Activated CD4-positive, alpha-beta T cell treated with anti-CD3 and anti-CD28 coated beads, Interleukin-2, amount 10 ng/mL, durations not matched to agents 24 days and 14 days (primary cell): Measurements from ENCODE around the gene B4GALT3. TPM values are rescaled to one million over a fixed set of nuclear protein-coding genes. Genes with fewer than 3 reads are reported as not detected.

ENCODE experiments used
- DNase-seq: peaks from one replicate; pipeline ENCODE4 v3.0.0; 2022
- H3K27ac Mint-ChIP-seq: one replicate; pipeline ENCODE4 v1.8.0; 2022; ENCODE audit warnings: mild to moderate bottlenecking, mixed read lengths
- H3K27me3 Mint-ChIP-seq: one replicate; pipeline ENCODE4 v1.8.0; 2022; ENCODE audit warnings: mixed read lengths
- H3K36me3 Mint-ChIP-seq: one replicate; pipeline ENCODE4 v1.8.0; 2022; ENCODE audit warnings: low read depth, mild to moderate bottlenecking, mixed read lengths
- H3K4me1 Mint-ChIP-seq: one replicate; pipeline ENCODE4 v1.8.0; 2021; ENCODE audit warnings: mixed read lengths
- H3K4me3 Mint-ChIP-seq: one replicate; pipeline ENCODE4 v1.8.0; 2022; ENCODE audit warnings: mild to moderate bottlenecking, moderate library complexity, mixed read lengths
- H3K9me3 Mint-ChIP-seq: one replicate; pipeline ENCODE4 v1.8.0; 2021; ENCODE audit warnings: mixed read lengths
- intact Hi-C: fragments of 100-400 bp; cut with micrococcal nuclease; formaldehyde crosslinking; loops from one replicate; pipeline ENCODE4 v1.15.1; 2023
- total RNA-seq: library from RNA; stranded (reverse); gene quantifications from 2 replicates; pipeline ENCODE4 v1.2.3, GENCODE V29; 2022

B4GALT3 gene
- total RNA-seq, 1 donor from 2014 or later: 69.9 TPM

- Mint-ChIP-seq H3K4me3 (no peak overlapping the region), H3K36me3 (no peaks in the 10 kb centered on the region)
- intact Hi-C loops: no loop called here
These were observed 10.0 kb upstream of the B4GALT3 start for GRCh38 chr1:161187311-161187710.

GRCh38 chr1:161185732-161186311 is 8.5 kb upstream of the B4GALT3 start:
- no peaks in the 10 kb centered on the region for H3K9me3 Mint-ChIP-seq
- no peaks in the 10 kb centered on the region for H3K27me3 Mint-ChIP-seq
- no peak for DNase-seq
- intact Hi-C loops: loop anchor here (2.0 kb wide), 1 partner anchor 17 kb away; the partner anchor contains the start of gene NDUFS2
- H3K36me3 Mint-ChIP-seq: no peaks in the 10 kb centered on the region
- peaks cover 63% of the 10 kb centered on the region for H3K4me1 Mint-ChIP-seq
- peak overlapping the region; percentile 75 for H3K4me3 Mint-ChIP-seq
- H3K27ac Mint-ChIP-seq: peak overlapping the region; percentile 96

More at GRCh38 chr1:161187311-161187710, 10.0 kb upstream of the B4GALT3 start:
- H3K27ac Mint-ChIP-seq: peak overlapping the region; percentile 96
- no peaks in the 10 kb centered on the region for H3K9me3 Mint-ChIP-seq
- no peak for DNase-seq
- peaks cover 54% of the 10 kb centered on the region for H3K4me1 Mint-ChIP-seq
- H3K27me3 Mint-ChIP-seq: no peaks in the 10 kb centered on the region

- Mint-ChIP-seq H3K4me3 (peak overlapping the region; percentile 75), H3K27ac (peak overlapping the region; percentile 96), H3K27me3 (no peaks in the 10 kb centered on the region), H3K36me3 (peaks cover 2% of the 10 kb centered on the region), H3K9me3 (no peaks in the 10 kb centered on the region), H3K4me1 (peaks cover 69% of the 10 kb centered on the region)
- intact Hi-C loops: loop anchor here (2.0 kb wide), 1 partner anchor 18 kb away; the partner anchor contains the start of gene NDUFS2
- DNase-seq: peak; percentile 94
These were observed 8.0 kb upstream of the B4GALT3 start for GRCh38 chr1:161185282-161185682.

GRCh38 chr1:161182214-161182613 is 4.9 kb upstream of the B4GALT3 start:
- Mint-ChIP-seq H3K4me1 (peaks cover 68% of the 10 kb centered on the region), H3K9me3 (no peaks in the 10 kb centered on the region), H3K4me3 (peak overlapping the region; percentile 51), H3K27me3 (no peaks in the 10 kb centered on the region), H3K36me3 (peaks cover 3% of the 10 kb centered on the region), H3K27ac (peak overlapping the region; percentile 96)
- intact Hi-C loops: loop anchor here (1.0 to 2.0 kb wide), 2 partner anchors 15 to 43 kb away; partner anchors contain the start of gene PPOX
- DNase-seq: peak; percentile 88

GRCh38 chr1:161180639-161181038 is 3.3 kb upstream of the B4GALT3 start:
- Mint-ChIP-seq H3K4me3 (peak overlapping the region; percentile 25), H3K4me1 (peaks cover 65% of the 10 kb centered on the region), H3K9me3 (no peaks in the 10 kb centered on the region), H3K27me3 (no peaks in the 10 kb centered on the region), H3K36me3 (peaks cover 13% of the 10 kb centered on the region), H3K27ac (peak overlapping the region; percentile 74)
- intact Hi-C loops: no loop called here
- no peak for DNase-seq

GRCh38 chr1:161179698-161180097 is 2.4 kb upstream of the B4GALT3 start:
- DNase-seq: no peak
- Mint-ChIP-seq H3K36me3 (peaks cover 22% of the 10 kb centered on the region), H3K4me1 (peaks cover 66% of the 10 kb centered on the region), H3K27me3 (no peaks in the 10 kb centered on the region), H3K4me3 (no peak overlapping the region), H3K27ac (no peak overlapping the region), H3K9me3 (no peaks in the 10 kb centered on the region)
- intact Hi-C loops: no loop called here

GRCh38 chr1:161177936-161178244 is 583 bp upstream of the B4GALT3 start:
- H3K9me3 Mint-ChIP-seq: no peaks in the 10 kb centered on the region
- H3K27me3 Mint-ChIP-seq: no peaks in the 10 kb centered on the region
- peaks cover 37% of the 10 kb centered on the region for H3K36me3 Mint-ChIP-seq
- H3K4me1 Mint-ChIP-seq: peaks cover 59% of the 10 kb centered on the region
- intact Hi-C loops: loop anchor here (1.0 to 2.0 kb wide), 2 partner anchors 12 to 19 kb away; partner anchors contain the start of genes PPOX and USP21
- peak overlapping the region; percentile 100 for H3K27ac Mint-ChIP-seq
- peak overlapping the region; percentile 100 for H3K4me3 Mint-ChIP-seq
- no peak for DNase-seq

- Mint-ChIP-seq H3K27ac (peak overlapping the region; percentile 100), H3K36me3 (peaks cover 50% of the 10 kb centered on the region), H3K4me1 (peaks cover 54% of the 10 kb centered on the region), H3K4me3 (peak overlapping the region; percentile 100), H3K9me3 (no peaks in the 10 kb centered on the region), H3K27me3 (no peaks in the 10 kb centered on the region)
- no peak for DNase-seq
- intact Hi-C loops: loop anchor here (1.0 to 2.0 kb wide), 2 partner anchors 10 to 18 kb away; partner anchors contain the start of genes PPOX and USP21
These were observed 717 bp downstream of the B4GALT3 start for GRCh38 chr1:161176468-161177111.

GRCh38 chr1:161175771-161176453 is 1.4 kb downstream of the B4GALT3 start:
- H3K36me3 Mint-ChIP-seq: peaks cover 56% of the 10 kb centered on the region
- no peak for DNase-seq
- intact Hi-C loops: loop anchor here (2.0 kb wide), 1 partner anchor 17 kb away; the partner anchor contains the start of gene USP21

GRCh38 chr1:161174911-161175310 is 2.4 kb downstream of the B4GALT3 start:
- H3K27me3 Mint-ChIP-seq: no peaks in the 10 kb centered on the region
- H3K36me3 Mint-ChIP-seq: peaks cover 60% of the 10 kb centered on the region
- H3K4me1 Mint-ChIP-seq: peaks cover 44% of the 10 kb centered on the region
- intact Hi-C loops: no loop called here
- H3K9me3 Mint-ChIP-seq: no peaks in the 10 kb centered on the region
- peak overlapping the region; percentile 100 for H3K4me3 Mint-ChIP-seq
- DNase-seq: no peak
- peak overlapping the region; percentile 1 for H3K27ac Mint-ChIP-seq

More at GRCh38 chr1:161175771-161176453, 1.4 kb downstream of the B4GALT3 start:
- H3K27ac Mint-ChIP-seq: peak overlapping the region; percentile 100
- peaks cover 51% of the 10 kb centered on the region for H3K4me1 Mint-ChIP-seq
- peak overlapping the region; percentile 100 for H3K4me3 Mint-ChIP-seq
- no peaks in the 10 kb centered on the region for H3K9me3 Mint-ChIP-seq
- H3K27me3 Mint-ChIP-seq: no peaks in the 10 kb centered on the region

GRCh38 chr1:161173711-161174110 is 3.6 kb downstream of the B4GALT3 start:
- H3K27me3 Mint-ChIP-seq: no peaks in the 10 kb centered on the region
- H3K36me3 Mint-ChIP-seq: peaks cover 65% of the 10 kb centered on the region

GRCh38 chr1:161172776-161173376 is 4.4 kb downstream of the B4GALT3 start:
- Mint-ChIP-seq H3K4me3 (no peak overlapping the region), H3K9me3 (no peaks in the 10 kb centered on the region), H3K27me3 (no peaks in the 10 kb centered on the region), H3K36me3 (peaks cover 65% of the 10 kb centered on the region), H3K27ac (no peak overlapping the region), H3K4me1 (peaks cover 45% of the 10 kb centered on the region)
- intact Hi-C loops: no loop called here
- no peak for DNase-seq

More at GRCh38 chr1:161173711-161174110, 3.6 kb downstream of the B4GALT3 start:
- Mint-ChIP-seq H3K4me3 (no peak overlapping the region), H3K4me1 (peaks cover 47% of the 10 kb centered on the region), H3K27ac (no peak overlapping the region), H3K9me3 (no peaks in the 10 kb centered on the region)
- DNase-seq: no peak
- intact Hi-C loops: no loop called here

GRCh38 chr1:161172349-161172748 is 5.0 kb downstream of the B4GALT3 start:
- H3K36me3 Mint-ChIP-seq: peaks cover 65% of the 10 kb centered on the region
- H3K27ac Mint-ChIP-seq: no peak overlapping the region
- intact Hi-C loops: no loop called here
- no peaks in the 10 kb centered on the region for H3K9me3 Mint-ChIP-seq
- peaks cover 42% of the 10 kb centered on the region for H3K4me1 Mint-ChIP-seq
- H3K27me3 Mint-ChIP-seq: no peaks in the 10 kb centered on the region
- H3K4me3 Mint-ChIP-seq: no peak overlapping the region
- no peak for DNase-seq
